Osteocyte (in vitro differentiated cells): ENCODE results near the gene POLR3H. TPM values are rescaled to one million over a fixed set of nuclear protein-coding genes. Genes with fewer than 3 reads are reported as not detected.
A peak's percentile ranks its signal among the peaks of the same experiment; 100 is the strongest.
"Not testable (repeated sequence)": the region's sequence is repeated elsewhere in the genome, so short reads cannot be mapped to it uniquely, and the experiment has no call there.

Experiments used
- DNase-seq: peaks from one replicate; pipeline ENCODE4 v3.0.0; 2021; ENCODE audit warnings: mixed read lengths; ENCODE audit not compliant: unreplicated experiment; ENCODE audit errors: extremely low spot score
- H3K27ac Mint-ChIP-seq: one replicate; pipeline ENCODE4 v1.8.0; 2021; ENCODE audit warnings: mild to moderate bottlenecking, mixed read lengths; ENCODE audit not compliant: unreplicated experiment
- H3K27me3 Mint-ChIP-seq: one replicate; pipeline ENCODE4 v1.8.0; 2021; ENCODE audit warnings: mixed read lengths; ENCODE audit not compliant: unreplicated experiment
- H3K36me3 Mint-ChIP-seq: one replicate; pipeline ENCODE4 v1.8.0; 2021; ENCODE audit warnings: mixed read lengths; ENCODE audit not compliant: unreplicated experiment
- H3K4me1 Mint-ChIP-seq: one replicate; pipeline ENCODE4 v1.8.0; 2021; ENCODE audit warnings: mixed read lengths; ENCODE audit not compliant: unreplicated experiment
- H3K4me3 Mint-ChIP-seq: one replicate; pipeline ENCODE4 v1.8.0; 2021; ENCODE audit warnings: mild to moderate bottlenecking, moderate library complexity, mixed read lengths; ENCODE audit not compliant: unreplicated experiment
- H3K9me3 Mint-ChIP-seq: one replicate; pipeline ENCODE4 v1.8.0; 2021; ENCODE audit warnings: mixed read lengths; ENCODE audit not compliant: unreplicated experiment
- total RNA-seq: library from RNA; stranded (reverse); gene quantifications from 2 replicates; pipeline ENCODE4 v1.2.1, GENCODE V29; 2021
- TF ChIP-seq, protein P1 (sequence below): fragments of 200-600 bp; sonication (generic); IDR thresholded peaks from 2 replicates; pipeline ENCODE4 v1.5.0; 2021; ENCODE audit warnings: antibody characterized with exemption, mild to moderate bottlenecking, moderate library complexity

The POLR3H gene
- total RNA-seq, 1 donor from 2014 or later, result 38.2 TPM

DNA sequence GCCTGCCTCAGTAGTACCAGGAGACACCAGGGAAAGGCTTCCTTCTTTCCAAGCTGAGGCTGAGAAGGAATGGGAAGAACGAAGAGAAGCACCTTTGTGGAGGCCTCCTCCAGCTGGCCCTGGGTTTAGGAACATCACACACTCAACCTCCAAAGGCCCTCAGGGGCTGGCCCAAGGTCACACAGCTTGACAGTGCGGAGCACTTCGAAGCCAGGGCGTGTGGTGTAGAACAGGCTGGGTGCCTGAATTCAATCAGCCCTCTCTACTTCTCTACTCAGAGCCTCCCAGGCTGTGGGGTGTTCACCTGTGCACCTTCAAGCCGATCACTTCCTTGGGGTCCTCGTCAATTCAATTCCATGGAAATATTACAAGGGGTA, 15.8 kb upstream of the POLR3H start:
- Mint-ChIP-seq H3K27ac (peak overlapping the region; percentile 89), H3K27me3 (no peaks in the 10 kb centered on the region), H3K4me1 (peaks cover 79% of the 10 kb centered on the region), H3K36me3 (no peaks in the 10 kb centered on the region), H3K4me3 (no peak overlapping the region), H3K9me3 (no peaks in the 10 kb centered on the region)
- TF ChIP-seq, protein P1, sequence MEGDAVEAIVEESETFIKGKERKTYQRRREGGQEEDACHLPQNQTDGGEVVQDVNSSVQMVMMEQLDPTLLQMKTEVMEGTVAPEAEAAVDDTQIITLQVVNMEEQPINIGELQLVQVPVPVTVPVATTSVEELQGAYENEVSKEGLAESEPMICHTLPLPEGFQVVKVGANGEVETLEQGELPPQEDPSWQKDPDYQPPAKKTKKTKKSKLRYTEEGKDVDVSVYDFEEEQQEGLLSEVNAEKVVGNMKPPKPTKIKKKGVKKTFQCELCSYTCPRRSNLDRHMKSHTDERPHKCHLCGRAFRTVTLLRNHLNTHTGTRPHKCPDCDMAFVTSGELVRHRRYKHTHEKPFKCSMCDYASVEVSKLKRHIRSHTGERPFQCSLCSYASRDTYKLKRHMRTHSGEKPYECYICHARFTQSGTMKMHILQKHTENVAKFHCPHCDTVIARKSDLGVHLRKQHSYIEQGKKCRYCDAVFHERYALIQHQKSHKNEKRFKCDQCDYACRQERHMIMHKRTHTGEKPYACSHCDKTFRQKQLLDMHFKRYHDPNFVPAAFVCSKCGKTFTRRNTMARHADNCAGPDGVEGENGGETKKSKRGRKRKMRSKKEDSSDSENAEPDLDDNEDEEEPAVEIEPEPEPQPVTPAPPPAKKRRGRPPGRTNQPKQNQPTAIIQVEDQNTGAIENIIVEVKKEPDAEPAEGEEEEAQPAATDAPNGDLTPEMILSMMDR, result no peak
- DNase-seq, result no peak

DNA sequence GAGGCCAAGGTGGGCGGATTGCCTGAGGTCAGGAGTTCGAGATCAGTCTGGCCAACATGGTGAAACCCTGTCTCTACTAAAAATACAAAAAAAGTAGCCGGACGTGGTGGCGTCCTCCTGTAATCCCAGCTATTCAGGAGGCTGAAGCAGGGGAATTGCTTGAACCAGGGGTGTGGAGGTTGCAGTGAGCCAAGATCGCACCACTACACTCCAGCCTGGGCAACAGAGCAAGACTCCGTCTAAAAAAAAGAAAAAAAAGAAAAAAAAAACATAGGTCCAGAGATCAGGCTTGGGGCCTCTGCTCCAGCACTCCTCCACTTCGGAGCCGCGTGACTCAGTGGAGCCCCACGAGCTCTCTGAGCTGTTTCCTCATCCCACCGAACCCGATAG, 14.0 kb upstream of the POLR3H start:
- H3K27ac Mint-ChIP-seq, result peak overlapping the region; percentile 80
- H3K36me3 Mint-ChIP-seq, result not testable (repeated sequence)

DNA sequence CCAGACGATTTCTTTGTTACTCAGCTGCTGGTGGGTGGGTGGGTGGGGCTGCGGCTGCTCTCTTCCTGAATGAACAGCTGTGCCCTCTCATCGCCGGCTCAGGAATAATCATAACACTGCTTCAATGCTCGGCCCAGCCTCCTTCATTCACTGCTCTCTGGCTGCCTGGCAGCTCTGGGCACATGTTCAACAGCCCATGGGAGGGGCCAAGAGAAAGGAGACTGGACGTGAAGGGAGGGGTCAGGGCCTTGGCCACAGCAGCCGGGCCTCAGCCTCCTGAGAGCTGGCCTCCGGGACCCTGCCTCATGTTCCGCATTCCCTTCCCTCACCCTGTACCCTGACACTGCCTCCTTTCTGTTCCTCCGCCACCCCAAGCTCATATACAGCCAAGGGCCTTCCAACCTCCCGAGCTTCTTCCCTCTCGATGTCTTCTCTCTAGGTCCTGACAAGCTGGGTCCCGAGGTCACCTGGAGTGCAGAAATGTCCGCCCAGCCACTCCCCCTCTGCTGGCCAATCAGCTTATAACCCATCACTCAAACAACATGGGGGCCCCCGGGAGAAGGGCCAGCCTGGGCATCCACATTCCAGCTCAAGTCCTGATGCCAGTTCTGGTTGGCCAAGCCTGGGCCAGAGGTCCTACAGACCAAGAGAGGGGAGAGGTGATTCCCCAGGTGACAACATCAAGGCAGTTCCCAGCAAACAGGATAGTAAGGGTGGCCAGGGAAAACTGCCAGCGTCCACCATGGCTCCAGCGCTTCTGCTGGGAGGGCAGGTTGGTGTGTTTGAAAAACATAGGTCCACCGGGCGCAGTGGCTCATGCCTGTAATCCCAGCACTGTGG, 13.4 kb upstream of the POLR3H start:
- Mint-ChIP-seq H3K9me3 (no peaks in the 10 kb centered on the region), H3K4me1 (peaks cover 62% of the 10 kb centered on the region), H3K27me3 (no peaks in the 10 kb centered on the region), H3K27ac (peak overlapping the region; percentile 91), H3K4me3 (no peak overlapping the region), H3K36me3 (no peaks in the 10 kb centered on the region)
- peak; percentile 87 for DNase-seq
- TF ChIP-seq, protein P1, result no peak

More for the DNA sequence above, 14.0 kb upstream of the POLR3H start:
- not testable (repeated sequence) for H3K9me3 Mint-ChIP-seq, H3K4me3 Mint-ChIP-seq, DNase-seq, H3K27me3 Mint-ChIP-seq
- peaks cover 68% of the 10 kb centered on the region for H3K4me1 Mint-ChIP-seq

DNA sequence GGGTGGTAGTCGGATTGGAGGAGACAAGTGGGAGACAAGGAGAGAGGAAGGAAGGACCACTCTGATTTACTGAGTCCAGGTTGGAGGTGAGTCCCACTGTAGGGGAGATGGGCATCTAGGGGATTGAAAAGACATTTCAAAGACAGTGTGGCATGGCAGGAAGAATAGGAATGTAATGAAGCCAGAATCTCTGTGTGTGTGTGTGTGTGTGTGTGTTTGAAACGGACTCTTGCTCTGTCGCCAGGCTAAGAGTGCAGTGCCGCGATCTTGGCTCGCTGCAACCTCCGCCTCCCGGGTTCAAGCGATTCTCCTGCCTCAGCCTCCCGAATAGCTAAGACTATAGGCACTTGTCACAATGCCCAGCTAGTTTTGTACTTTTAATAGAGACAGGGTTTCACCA, 12.3 kb upstream of the POLR3H start:
- H3K4me1 Mint-ChIP-seq, result peaks cover 51% of the 10 kb centered on the region
- H3K27me3 Mint-ChIP-seq, result no peaks in the 10 kb centered on the region
- peak overlapping the region; percentile 91 for H3K27ac Mint-ChIP-seq
- H3K36me3 Mint-ChIP-seq, result no peaks in the 10 kb centered on the region
- no peak for DNase-seq
- TF ChIP-seq, protein P1, result no peak
- H3K4me3 Mint-ChIP-seq, result no peak overlapping the region
- H3K9me3 Mint-ChIP-seq, result no peaks in the 10 kb centered on the region

DNA sequence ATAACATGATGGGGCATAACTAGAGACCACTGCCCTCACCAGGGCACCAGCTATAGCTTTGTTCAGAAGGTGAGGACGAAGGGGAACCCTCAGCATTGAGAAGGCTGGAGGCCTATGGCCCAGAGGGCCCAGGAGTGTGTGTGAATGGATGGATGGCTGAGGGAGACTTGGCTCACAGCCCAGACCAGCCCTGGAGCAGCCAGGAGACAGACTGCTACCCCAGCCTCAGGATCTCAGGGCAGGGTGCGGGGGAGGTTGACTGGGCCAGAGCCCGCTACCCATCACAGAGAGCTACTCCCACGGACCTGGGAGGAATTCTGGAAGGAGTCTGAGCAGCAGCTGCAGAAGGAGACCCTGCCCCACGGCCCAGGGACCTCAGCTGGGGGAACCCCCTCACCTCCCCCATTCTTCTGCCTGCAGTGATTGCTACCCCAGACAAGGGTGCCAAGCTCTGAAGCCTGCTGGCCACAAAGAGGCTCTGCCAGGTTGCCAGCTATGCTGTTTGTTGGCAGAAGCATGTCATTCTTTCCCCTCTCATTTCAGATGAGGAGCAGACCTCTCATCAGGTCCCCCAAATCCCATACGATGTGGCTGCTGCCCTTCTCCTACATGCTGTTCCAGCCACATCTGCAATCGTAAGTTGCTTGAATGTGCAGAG, 11.2 kb upstream of the POLR3H start:
- no peak for DNase-seq
- TF ChIP-seq, protein P1, result no peak
- Mint-ChIP-seq H3K27ac (no peak overlapping the region), H3K27me3 (no peaks in the 10 kb centered on the region), H3K4me3 (no peak overlapping the region), H3K36me3 (no peaks in the 10 kb centered on the region), H3K9me3 (no peaks in the 10 kb centered on the region), H3K4me1 (peaks cover 40% of the 10 kb centered on the region)
